ENCODE measurements around the gene SEPTIN8. TPM values are rescaled to one million over a fixed set of nuclear protein-coding genes. Genes with fewer than 3 reads are reported as not detected.

Gene SEPTIN8
- total and polyA plus RNA-seq, 2 of the 13 experiments (the other 11 are each of a cell fraction or from before 2014, with no cell fraction given): 41.4 to 49.9 TPM

GRCh38 chr5:132790201-132790865 lies 13.3 kb upstream of the SEPTIN8 start (continued):
- TF ChIP-seq ZNF589 (CRISPR knock-in tag; conservative IDR thresholded peaks at IDR 0.05): no peak

GRCh38 chr5:132788990-132789886 lies 12.2 kb upstream of the SEPTIN8 start:
- intact Hi-C loops (cut with micrococcal nuclease; ENCODE audit: unreplicated experiment): no loop called here
- Histone ChIP-seq H3K4me1 (ENCODE audit: insufficient read depth, low read length) (peaks cover 21% of the 10 kb centered on the region; the same call in 1 of the 2 replicates), H3K9me3 (ENCODE audit: low read length) (no peaks in the 10 kb centered on the region), H3K4me2 (ENCODE audit: low read depth, low read length) (no peak overlapping the region), H3K27me3 (ENCODE audit: control insufficient read depth in 1 of 2, insufficient read depth in 2 of 2, low read length in 2 of 2) (no peaks in the 10 kb centered on the region), H2AFZ (ENCODE audit: low read length) (no peak overlapping the region), H3K4me3 (replicated peaks in 1 of 3; ENCODE audit: insufficient read depth in 1 of 3, low read depth in 2 of 3, low read length in 3 of 3) (no peak overlapping the region), H3K79me2 (ENCODE audit: insufficient read depth, low read length) (no peaks in the 10 kb centered on the region), H3K27ac (ENCODE audit: extremely low read length, insufficient read depth, low read length) (no peak overlapping the region), H4K20me1 (ENCODE audit: insufficient read depth, low read length) (no peaks in the 10 kb centered on the region), H3K36me3 (replicated peaks in 1 of 2; ENCODE audit: control insufficient read depth in 1 of 2, insufficient read depth in 2 of 2, low read length in 2 of 2) (no peaks in the 10 kb centered on the region; a peak in 2 of 5 replicates), H3K9ac (ENCODE audit: insufficient read depth, low read depth, low read length) (no peak overlapping the region)
- ChIA-PET CTCF (ENCODE audit: low intra/inter-chr PET ratio, low total read pairs) (no interaction called here), POLR2A (interaction anchor here (1.1 kb wide), 1 partner anchor 12 kb away, joined by 4 read pairs; no protein-coding TSS in a partner anchor)
- DNase-seq (ENCODE audit: low spot score): no peak
- BruUV-seq (replicated peaks): no TSS peak
- no peak; the same call in 2 of the 3 replicates for ATAC-seq
- 88% methylated on average over 8 of the region's 8 CpGs for whole genome bisulfite sequencing (ENCODE audit: low lambda C conversion rate)
- in situ Hi-C loops (cut with HindIII; ENCODE audit: extremely low pct_ligation_motif_present, low pct_unique_long_range_greater_than_20kb): no loop called here
- no peak for FAIRE-seq
- TF ChIP-seq TRAFD1 (CRISPR knock-in tag; IDR thresholded peaks at IDR 0.05; ENCODE audit: borderline replicate concordance) (no peak), ZNF570 (CRISPR knock-in tag; IDR thresholded peaks at IDR 0.05; ENCODE audit: borderline replicate concordance) (no peak), ZBTB33 (CRISPR knock-in tag; IDR thresholded peaks at IDR 0.05) (no peak), SRSF1 (optimal IDR thresholded peaks at IDR 0.05; ENCODE audit: low read depth, low read length) (no peak)

All from HepG2 (cell line).